ENCODE data around the gene PASK. TPM values are rescaled to one million over a fixed set of nuclear protein-coding genes. Genes with fewer than 3 reads are reported as not detected.

PASK gene
- total RNA-seq, 1 experiment from 2014 or later = 9.0 TPM

DNA sequence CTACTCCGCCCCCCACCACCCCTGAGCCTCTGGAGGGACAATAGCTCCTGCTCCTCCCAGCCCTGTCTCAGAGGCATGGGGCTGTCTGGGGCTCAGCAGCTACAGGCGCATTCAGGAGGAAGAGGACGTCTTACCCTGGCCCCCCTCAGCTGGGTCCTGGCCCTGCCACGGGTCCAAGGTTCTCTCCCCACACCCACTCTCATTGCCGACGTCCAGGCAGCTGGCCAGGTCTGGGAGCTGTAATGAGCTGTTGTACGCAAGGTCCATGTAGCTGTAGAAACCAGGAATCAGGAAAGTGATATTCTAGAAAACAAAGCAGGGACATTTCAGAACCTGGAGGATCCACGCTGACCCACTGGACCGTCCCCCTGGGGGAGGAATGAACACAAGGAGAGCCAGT, 13.5 kb downstream of the PASK start:
- TF ChIP-seq, protein P1, sequence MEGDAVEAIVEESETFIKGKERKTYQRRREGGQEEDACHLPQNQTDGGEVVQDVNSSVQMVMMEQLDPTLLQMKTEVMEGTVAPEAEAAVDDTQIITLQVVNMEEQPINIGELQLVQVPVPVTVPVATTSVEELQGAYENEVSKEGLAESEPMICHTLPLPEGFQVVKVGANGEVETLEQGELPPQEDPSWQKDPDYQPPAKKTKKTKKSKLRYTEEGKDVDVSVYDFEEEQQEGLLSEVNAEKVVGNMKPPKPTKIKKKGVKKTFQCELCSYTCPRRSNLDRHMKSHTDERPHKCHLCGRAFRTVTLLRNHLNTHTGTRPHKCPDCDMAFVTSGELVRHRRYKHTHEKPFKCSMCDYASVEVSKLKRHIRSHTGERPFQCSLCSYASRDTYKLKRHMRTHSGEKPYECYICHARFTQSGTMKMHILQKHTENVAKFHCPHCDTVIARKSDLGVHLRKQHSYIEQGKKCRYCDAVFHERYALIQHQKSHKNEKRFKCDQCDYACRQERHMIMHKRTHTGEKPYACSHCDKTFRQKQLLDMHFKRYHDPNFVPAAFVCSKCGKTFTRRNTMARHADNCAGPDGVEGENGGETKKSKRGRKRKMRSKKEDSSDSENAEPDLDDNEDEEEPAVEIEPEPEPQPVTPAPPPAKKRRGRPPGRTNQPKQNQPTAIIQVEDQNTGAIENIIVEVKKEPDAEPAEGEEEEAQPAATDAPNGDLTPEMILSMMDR (IDR thresholded peaks at IDR 0.05; ENCODE audit: unreplicated experiment) = no peak
- H3K4me3 Mint-ChIP-seq (ENCODE audit: unreplicated experiment) = no peak overlapping the region
- no peaks in the 10 kb centered on the region for H3K9me3 Mint-ChIP-seq (ENCODE audit: unreplicated experiment)
- H3K4me1 Mint-ChIP-seq (ENCODE audit: insufficient read depth, unreplicated experiment) = no peaks in the 10 kb centered on the region
- no peak for DNase-seq (ENCODE audit: unreplicated experiment)
- CTCF ChIA-PET = interaction anchor here (0.6 to 0.8 kb wide), 3 partner anchors 227 to 622 kb away, joined by 3 to 4 read pairs (median 3); no protein-coding TSS in a partner anchor
- no TSS peak for BruUV-seq (replicated peaks)
- intact Hi-C loops (cut with micrococcal nuclease) = no loop called here
- H3K36me3 Mint-ChIP-seq (ENCODE audit: insufficient read depth, unreplicated experiment) = peaks cover 16% of the 10 kb centered on the region
- no peaks in the 10 kb centered on the region for H3K27me3 Mint-ChIP-seq (ENCODE audit: insufficient read depth, unreplicated experiment)
- no peak overlapping the region for H3K27ac Mint-ChIP-seq (ENCODE audit: low read depth, unreplicated experiment)
- POLR2A ChIA-PET = interaction anchor here (1.2 kb wide), 1 partner anchor 34 kb away, joined by 3 read pairs; the partner anchor contains the start of gene MTERF4

DNA sequence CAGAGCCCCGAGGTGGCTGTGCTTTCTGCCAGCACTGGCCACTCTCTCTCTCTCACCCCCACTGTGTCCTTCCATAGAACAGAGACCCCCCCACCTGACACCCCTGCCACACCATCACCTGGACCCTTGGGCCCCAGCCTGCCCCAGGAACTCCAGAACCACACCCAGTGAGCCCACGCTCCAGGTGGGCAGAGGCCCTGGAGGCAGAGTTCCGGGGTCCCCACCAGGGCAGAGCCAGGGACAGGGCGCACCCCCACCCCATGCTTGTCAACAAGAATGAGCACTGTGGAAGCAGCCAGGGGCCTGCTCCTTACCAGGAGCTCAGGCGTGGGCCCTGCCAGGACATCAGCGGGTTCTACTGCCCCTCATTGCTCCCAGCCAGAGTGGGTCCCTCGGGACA, 14.6 kb downstream of the PASK start:
- peaks cover 16% of the 10 kb centered on the region for H3K36me3 Mint-ChIP-seq (ENCODE audit: insufficient read depth, unreplicated experiment)
- no peaks in the 10 kb centered on the region for H3K27me3 Mint-ChIP-seq (ENCODE audit: insufficient read depth, unreplicated experiment)
- TF ChIP-seq, protein P1 (IDR thresholded peaks at IDR 0.05; ENCODE audit: unreplicated experiment) = no peak
- DNase-seq (ENCODE audit: unreplicated experiment) = no peak
- ChIA-PET POLR2A (no interaction called here), CTCF (no interaction called here)
- intact Hi-C loops (cut with micrococcal nuclease) = no loop called here
- no peak overlapping the region for H3K4me3 Mint-ChIP-seq (ENCODE audit: unreplicated experiment)
- no peaks in the 10 kb centered on the region for H3K4me1 Mint-ChIP-seq (ENCODE audit: insufficient read depth, unreplicated experiment)
- H3K9me3 Mint-ChIP-seq (ENCODE audit: unreplicated experiment) = no peaks in the 10 kb centered on the region
- H3K27ac Mint-ChIP-seq (ENCODE audit: low read depth, unreplicated experiment) = no peak overlapping the region
- no TSS peak for BruUV-seq (replicated peaks)

DNA sequence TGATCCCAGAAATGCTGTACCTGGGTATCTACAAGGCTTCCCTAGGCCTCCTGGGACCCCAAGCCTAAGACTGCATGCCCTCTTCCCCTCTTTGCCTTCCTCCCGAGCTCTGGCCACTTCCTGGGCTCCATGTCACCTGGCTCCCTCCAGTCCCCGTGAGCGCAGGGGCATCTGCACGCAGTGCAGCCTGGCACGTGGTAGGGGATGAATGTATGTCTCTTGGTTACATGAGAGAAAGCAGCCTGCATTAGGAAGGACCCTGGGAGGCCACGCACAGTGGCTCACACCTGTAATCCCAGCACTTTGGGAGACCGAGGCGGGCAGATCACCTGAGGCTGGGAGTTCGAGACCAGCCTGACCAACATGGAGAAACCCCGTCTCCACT, 15.8 kb downstream of the PASK start:
- Mint-ChIP-seq H3K4me3 (ENCODE audit: unreplicated experiment) (no peak overlapping the region), H3K4me1 (ENCODE audit: insufficient read depth, unreplicated experiment) (no peaks in the 10 kb centered on the region), H3K27ac (ENCODE audit: low read depth, unreplicated experiment) (no peak overlapping the region), H3K9me3 (ENCODE audit: unreplicated experiment) (no peaks in the 10 kb centered on the region), H3K27me3 (ENCODE audit: insufficient read depth, unreplicated experiment) (no peaks in the 10 kb centered on the region), H3K36me3 (ENCODE audit: insufficient read depth, unreplicated experiment) (peaks cover 16% of the 10 kb centered on the region)
- TF ChIP-seq, protein P1 (IDR thresholded peaks at IDR 0.05; ENCODE audit: unreplicated experiment) = no peak
- no TSS peak for BruUV-seq (replicated peaks)
- POLR2A ChIA-PET = no interaction called here
- CTCF ChIA-PET = interaction anchor here (0.6 kb wide), 1 partner anchor 17 kb away, joined by 3 read pairs; no protein-coding TSS in a partner anchor
- intact Hi-C loops (cut with micrococcal nuclease) = no loop called here
- no peak for DNase-seq (ENCODE audit: unreplicated experiment)

DNA sequence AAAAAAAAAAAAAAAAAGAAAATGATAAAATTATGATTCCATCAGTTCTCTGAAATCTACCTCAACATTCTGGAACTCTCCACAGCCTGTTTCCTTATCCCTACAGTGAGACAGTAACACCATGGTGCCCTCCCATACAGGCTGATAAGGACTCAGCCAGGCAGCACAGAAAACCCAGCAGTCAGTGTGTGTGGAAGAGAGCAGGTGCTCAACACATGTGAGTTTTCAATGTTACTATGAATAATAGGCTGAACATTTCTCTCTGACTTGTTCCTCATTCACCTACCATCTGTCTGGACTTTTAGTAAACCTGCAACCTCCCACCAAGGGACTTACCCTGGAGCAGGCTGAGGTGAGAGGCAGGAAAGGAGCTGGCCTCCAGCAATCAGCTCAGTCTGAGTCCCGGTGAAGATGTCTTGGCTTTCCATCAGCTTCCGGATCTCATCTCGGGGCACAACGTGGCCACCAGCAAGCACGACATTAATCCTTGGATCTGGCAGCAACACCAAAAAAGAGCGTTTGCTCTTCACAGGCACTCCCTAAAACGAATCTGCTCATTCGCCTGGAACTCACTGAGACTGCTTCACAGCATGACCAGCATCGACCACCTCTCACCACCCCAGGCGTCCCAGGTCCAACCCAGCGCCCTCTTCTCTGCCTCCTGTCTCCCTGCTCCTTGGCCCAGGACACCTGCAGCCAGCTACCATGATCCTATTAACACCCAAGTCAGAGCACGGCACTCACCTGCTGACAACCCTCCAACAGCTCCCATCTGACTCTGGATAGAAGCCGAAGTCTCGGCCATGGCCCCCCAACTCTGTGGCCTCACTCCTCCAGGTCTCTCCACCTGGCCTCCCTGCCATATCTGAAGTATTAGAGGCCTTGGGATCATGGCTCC, 16.5 kb downstream of the PASK start:
- CTCF ChIA-PET = interaction anchor here (0.5 to 0.6 kb wide), 2 partner anchors 18 to 305 kb away, joined by 3 read pairs; no protein-coding TSS in a partner anchor

More for the DNA sequence above, 16.5 kb downstream of the PASK start:
- intact Hi-C loops (cut with micrococcal nuclease) = no loop called here
- Mint-ChIP-seq H3K4me3 (ENCODE audit: unreplicated experiment) (no peak overlapping the region), H3K27me3 (ENCODE audit: insufficient read depth, unreplicated experiment) (no peaks in the 10 kb centered on the region), H3K9me3 (ENCODE audit: unreplicated experiment) (no peaks in the 10 kb centered on the region), H3K4me1 (ENCODE audit: insufficient read depth, unreplicated experiment) (no peaks in the 10 kb centered on the region), H3K36me3 (ENCODE audit: insufficient read depth, unreplicated experiment) (peaks cover 16% of the 10 kb centered on the region), H3K27ac (ENCODE audit: low read depth, unreplicated experiment) (no peak overlapping the region)
- TF ChIP-seq, protein P1 (IDR thresholded peaks at IDR 0.05; ENCODE audit: unreplicated experiment) = no peak
- POLR2A ChIA-PET = interaction anchor here (0.7 kb wide), 1 partner anchor 8 kb away, joined by 4 read pairs; no protein-coding TSS in a partner anchor
- no peak for DNase-seq (ENCODE audit: unreplicated experiment)
- no TSS peak for BruUV-seq (replicated peaks)
